HG03095 (cell line): ENCODE results near the gene SCN5A.
A peak's percentile ranks its signal among the peaks of the same experiment; 100 is the strongest.

ENCODE experiments used
- ATAC-seq: cut with Tn5 transposase; IDR thresholded peaks from one replicate; pipeline ENCODE4 v1.9.1; 2021; ENCODE audit warnings: moderate library complexity; ENCODE audit not compliant: unreplicated experiment

Gene SCN5A

DNA sequence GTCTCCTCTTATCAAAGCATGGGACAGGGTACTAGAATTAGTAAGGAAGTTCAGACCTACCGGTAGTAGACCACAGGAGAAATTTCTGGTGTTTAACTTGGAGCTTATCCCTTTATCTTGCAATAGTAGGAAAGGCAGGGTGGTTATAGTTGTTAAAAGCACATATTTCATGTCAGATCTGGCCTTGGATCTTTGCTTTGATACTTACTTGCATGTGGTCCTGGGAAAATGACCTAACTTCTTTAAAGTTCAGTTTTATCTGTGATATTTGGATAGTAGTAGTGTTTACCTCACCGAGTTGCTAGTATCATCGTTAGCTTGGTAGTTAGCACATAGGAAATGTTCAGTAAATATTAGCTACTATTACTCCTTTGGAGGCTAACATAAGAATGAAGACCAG, 137.9 kb downstream of the SCN5A start:
- ATAC-seq, result no peak

DNA sequence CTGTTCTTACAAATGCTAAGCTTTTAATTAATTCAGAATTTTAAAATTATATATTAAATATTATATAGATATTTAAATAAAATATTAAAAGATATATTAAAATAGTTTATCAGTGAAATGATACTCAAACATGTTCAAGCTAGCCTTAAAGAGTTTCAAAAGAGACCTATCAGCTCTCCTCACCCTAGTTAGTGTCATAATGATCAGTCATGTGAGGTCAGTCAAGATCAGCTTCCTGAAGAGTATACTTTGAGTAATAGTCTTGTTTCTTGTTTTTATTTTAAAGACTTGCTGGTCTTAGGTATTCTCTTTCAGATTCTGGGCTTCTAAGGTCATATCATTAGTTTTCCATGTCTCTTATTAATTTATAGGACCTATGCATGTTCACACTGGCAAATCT, 138.9 kb downstream of the SCN5A start:
- no peak for ATAC-seq

DNA sequence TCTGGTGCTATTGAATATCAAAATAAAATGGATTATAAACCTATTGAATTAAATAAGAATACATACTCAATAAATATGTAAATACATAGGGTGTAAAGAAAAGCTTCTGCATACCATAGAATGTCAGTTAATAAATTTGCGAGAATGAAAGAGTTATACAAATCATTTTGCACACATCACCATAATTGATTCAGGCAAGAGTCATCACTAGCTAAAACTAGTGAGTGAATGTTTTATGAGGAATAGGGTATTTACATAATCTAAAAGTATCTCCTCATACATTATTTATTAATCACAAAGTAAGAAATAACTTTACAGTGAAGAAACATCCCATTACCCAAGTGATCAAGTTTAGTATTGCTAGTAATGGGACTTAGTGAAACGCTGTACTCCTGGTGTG, 139.8 kb downstream of the SCN5A start:
- no peak for ATAC-seq

DNA sequence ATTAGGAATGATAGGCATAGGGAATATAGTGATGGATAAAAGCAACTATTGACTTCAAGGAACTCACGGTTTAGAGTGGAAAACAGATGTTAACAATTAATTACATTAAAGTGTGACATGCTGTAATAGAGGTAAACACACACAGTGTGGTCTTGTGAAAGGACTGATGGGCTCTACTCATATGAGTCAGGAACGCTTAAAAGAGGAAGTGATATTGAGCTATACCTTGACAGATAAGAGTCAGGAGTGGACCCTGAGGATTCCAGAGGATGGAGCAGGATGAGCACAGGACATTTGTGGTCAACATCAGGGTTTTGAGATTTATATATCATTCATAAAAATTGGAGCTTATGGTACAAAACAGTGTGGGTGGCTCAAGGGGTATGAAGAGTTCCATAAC, 142.4 kb downstream of the SCN5A start:
- ATAC-seq, result peak; percentile 96

DNA sequence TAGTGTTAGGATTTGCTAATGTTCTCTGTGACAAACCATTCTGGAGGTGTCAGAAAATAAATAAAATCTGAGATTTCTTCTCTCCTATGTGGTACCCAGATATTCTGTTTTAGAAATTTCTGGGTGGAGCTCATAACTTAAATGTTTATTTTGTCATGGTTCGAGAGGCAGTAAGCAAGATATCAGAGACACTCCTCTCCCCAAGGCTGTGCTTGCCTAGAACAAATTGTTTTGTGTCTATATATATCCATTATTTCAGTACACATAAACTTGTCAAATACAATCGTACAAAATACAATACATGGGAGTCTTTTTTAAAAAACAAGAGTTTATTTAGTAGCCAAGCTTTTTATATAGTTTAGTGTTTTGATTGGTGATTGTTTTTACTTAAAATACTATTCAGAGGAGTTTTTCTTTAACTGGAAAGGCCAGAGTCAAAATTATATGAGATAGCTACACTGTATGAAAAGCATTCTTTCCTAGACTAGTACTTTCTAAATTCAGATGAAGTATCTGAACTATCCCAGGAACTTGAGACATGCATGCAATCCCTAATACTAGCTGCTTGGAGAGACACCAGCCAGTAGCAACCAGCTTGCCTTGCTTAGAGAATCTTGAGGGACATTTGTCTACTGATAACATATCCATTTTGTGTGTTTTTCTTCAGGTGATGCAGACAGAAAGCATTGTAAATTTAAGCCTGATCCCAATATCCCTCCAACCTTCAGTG, 148.6 kb downstream of the SCN5A start:
- ATAC-seq, result no peak
